Fibroblast of skin of left quadriceps (primary cell): ENCODE data around the gene ITPR1.

Experiments used
- DNase-seq, 2 experiments: peaks; one replicate each; pipeline ENCODE4 v3.0.0-alpha.2; 2013; ENCODE audit warnings: low read depth in 2 of 2

The ITPR1 gene

DNA sequence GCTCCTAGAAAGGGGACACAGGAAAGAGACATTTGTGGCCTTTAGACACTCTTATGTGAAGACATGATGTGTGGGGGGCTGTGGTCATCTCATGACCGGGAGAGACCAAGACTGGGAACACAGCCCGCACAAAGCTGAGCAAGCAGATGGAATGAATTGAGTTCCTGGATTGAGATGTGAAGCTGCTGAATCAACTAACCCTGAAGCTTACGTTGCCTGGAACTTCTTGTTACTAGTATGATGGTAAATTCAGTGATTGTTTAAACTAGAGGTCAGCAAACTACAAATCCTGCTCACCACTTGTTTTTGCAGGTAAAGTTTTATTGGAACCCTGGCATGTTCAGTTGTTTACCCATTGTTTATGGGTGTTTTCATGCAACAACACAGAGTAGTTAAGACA lies 402.7 kb downstream of the ITPR1 start:
- DNase-seq = no peak
